K562 (cell line): ENCODE results near the gene IL17RC.

Source experiments
- EGR1 ChIP-seq: fragments of 450-650 bp; conservative IDR thresholded peaks from 2 replicates; pipeline ENCODE4 v1.6.1; 2017; ENCODE audit warnings: mild to moderate bottlenecking
- EZH2 ChIP-seq: IDR thresholded peaks from 2 replicates; pipeline ENCODE4 v1.6.1; 2012; ENCODE audit warnings: low read depth, mild to moderate bottlenecking, inconsistent platforms, low read length, borderline replicate concordance
- MCM2 ChIP-seq: fragments of 450-650 bp; IDR thresholded peaks from 2 replicates; pipeline ENCODE4 v1.6.1; 2017; ENCODE audit warnings: low read depth, mild to moderate bottlenecking
- NFYB ChIP-seq: IDR thresholded peaks from 2 replicates; pipeline ENCODE4 v1.6.1; 2011; ENCODE audit warnings: mild to moderate bottlenecking, moderate library complexity; ENCODE audit not compliant: insufficient read length; ENCODE audit errors: extremely low read depth
- NRF1 ChIP-seq, 2 experiments: fragments of 450-650 bp; IDR thresholded peaks in 1 of 2; conservative IDR thresholded peaks in 1 of 2; 2 replicates each; pipeline ENCODE4 v1.6.1; 2014; ENCODE audit warnings: mild to moderate bottlenecking in 2 of 2
- SIN3A ChIP-seq, 2 experiments: fragments of 150-350 bp in 1 of 2; IDR thresholded peaks; 2 replicates each; pipeline ENCODE4 v1.6.1; 2011 to 2016; ENCODE audit warnings: borderline replicate concordance in 2 of 2, low read depth in 2 of 2, low read length in 2 of 2, mild to moderate bottlenecking in 2 of 2, moderate library complexity in 2 of 2; ENCODE audit not compliant: control insufficient read depth in 1 of 2
- STAT5B ChIP-seq: fragments of 250-450 bp; sonication (Bioruptor Pico); IDR thresholded peaks from 2 replicates; pipeline ENCODE4 v1.8.0; 2021; ENCODE audit warnings: mild to moderate bottlenecking, inconsistent platforms
- ZNF445 ChIP-seq: fragments of 250-450 bp; sonication (Bioruptor Pico); IDR thresholded peaks from 2 replicates; pipeline ENCODE4 v1.4.0; 2020; ENCODE audit warnings: low read depth, mild to moderate bottlenecking, moderate library complexity
- TF ChIP-seq, protein P1 (sequence below): sonication (generic); formaldehyde crosslinking; IDR thresholded peaks from 2 replicates; pipeline ENCODE4 v1.8.0; 2022; ENCODE audit warnings: mild to moderate bottlenecking, missing genetic modification reagents, borderline replicate concordance
- TF ChIP-seq, protein P2 (sequence below), 3 experiments: IDR thresholded peaks in 2 of 3; conservative IDR thresholded peaks in 1 of 3; 2 replicates each; pipeline ENCODE4 v1.5.1; 2011 to 2012; ENCODE audit warnings: low read length in 3 of 3, mild to moderate bottlenecking in 3 of 3, control low read depth in 2 of 3, improper control_type of control experiment in 1 of 3, inconsistent platforms in 1 of 3, low read depth in 1 of 3, mixed read lengths in 1 of 3, moderate library complexity in 1 of 3; ENCODE audit not compliant: insufficient read depth in 2 of 3
- TF ChIP-seq, protein P3 (sequence below): sonication (generic); formaldehyde crosslinking; IDR thresholded peaks from 2 replicates; pipeline ENCODE4 v1.8.0; 2022; ENCODE audit warnings: missing genetic modification reagents, mild to moderate bottlenecking, borderline replicate concordance
- TF ChIP-seq, protein P4 (sequence below): fragments of 200-400 bp; formaldehyde crosslinking; IDR thresholded peaks from 2 replicates; pipeline ENCODE4 v1.6.1; 2017; ENCODE audit warnings: mild to moderate bottlenecking, low read depth, low read length, moderate library complexity

DNA sequence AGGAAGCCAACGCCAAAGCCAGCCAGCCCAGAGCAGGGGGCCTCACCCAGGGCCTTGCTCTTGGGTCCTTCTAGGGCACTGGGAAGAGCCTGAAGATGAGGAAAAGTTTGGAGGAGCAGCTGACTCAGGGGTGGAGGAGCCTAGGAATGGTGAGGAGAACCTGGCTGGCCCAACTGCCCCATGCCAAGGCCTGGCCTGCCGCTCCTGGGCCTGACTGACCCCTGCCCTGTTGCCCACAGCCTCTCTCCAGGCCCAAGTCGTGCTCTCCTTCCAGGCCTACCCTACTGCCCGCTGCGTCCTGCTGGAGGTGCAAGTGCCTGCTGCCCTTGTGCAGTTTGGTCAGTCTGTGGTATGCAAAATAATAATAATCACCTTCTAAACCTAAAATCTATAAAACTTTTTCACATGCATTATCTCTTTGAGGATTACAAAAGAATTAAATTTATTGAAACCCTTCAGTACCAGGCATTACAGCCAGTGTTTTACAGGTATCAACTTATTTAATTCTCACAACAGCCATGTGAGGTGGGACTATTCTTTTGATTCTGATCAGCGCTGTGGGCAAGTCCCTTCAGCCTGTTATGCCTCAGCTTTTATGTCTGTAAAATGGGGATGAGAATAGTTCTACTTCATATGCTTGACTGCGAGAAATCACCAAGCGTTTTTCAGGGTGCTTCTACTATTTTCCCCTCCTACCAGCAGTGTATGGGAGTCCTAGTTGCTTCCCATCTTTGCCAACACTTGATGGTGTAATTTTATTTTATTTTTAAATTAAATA, 1.6 kb downstream of the IL17RC start:
- no peak for TF ChIP-seq STAT5B (CRISPR knock-in tag)
- TF ChIP-seq, protein P1, sequence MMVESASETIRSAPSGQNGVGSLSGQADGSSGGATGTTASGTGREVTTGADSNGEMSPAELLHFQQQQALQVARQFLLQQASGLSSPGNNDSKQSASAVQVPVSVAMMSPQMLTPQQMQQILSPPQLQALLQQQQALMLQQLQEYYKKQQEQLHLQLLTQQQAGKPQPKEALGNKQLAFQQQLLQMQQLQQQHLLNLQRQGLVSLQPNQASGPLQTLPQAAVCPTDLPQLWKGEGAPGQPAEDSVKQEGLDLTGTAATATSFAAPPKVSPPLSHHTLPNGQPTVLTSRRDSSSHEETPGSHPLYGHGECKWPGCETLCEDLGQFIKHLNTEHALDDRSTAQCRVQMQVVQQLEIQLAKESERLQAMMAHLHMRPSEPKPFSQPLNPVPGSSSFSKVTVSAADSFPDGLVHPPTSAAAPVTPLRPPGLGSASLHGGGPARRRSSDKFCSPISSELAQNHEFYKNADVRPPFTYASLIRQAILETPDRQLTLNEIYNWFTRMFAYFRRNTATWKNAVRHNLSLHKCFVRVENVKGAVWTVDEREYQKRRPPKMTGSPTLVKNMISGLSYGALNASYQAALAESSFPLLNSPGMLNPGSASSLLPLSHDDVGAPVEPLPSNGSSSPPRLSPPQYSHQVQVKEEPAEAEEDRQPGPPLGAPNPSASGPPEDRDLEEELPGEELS (CRISPR knock-in tag): no peak
- TF ChIP-seq EGR1: no peak
- no peak for TF ChIP-seq MCM2
- no peak for TF ChIP-seq EZH2
- TF ChIP-seq, protein P2, sequence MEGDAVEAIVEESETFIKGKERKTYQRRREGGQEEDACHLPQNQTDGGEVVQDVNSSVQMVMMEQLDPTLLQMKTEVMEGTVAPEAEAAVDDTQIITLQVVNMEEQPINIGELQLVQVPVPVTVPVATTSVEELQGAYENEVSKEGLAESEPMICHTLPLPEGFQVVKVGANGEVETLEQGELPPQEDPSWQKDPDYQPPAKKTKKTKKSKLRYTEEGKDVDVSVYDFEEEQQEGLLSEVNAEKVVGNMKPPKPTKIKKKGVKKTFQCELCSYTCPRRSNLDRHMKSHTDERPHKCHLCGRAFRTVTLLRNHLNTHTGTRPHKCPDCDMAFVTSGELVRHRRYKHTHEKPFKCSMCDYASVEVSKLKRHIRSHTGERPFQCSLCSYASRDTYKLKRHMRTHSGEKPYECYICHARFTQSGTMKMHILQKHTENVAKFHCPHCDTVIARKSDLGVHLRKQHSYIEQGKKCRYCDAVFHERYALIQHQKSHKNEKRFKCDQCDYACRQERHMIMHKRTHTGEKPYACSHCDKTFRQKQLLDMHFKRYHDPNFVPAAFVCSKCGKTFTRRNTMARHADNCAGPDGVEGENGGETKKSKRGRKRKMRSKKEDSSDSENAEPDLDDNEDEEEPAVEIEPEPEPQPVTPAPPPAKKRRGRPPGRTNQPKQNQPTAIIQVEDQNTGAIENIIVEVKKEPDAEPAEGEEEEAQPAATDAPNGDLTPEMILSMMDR (IDR thresholded peaks at IDR 0.05 in 2 of 3, conservative IDR thresholded peaks at IDR 0.05 in 1 of 3; ENCODE audit: insufficient read depth in 2 of 3, low read depth in 1 of 3, low read length in 3 of 3): no peak
- no peak for TF ChIP-seq NRF1 (conservative IDR thresholded peaks at IDR 0.05 in 1 of 2, IDR thresholded peaks at IDR 0.05 in 1 of 2)
- TF ChIP-seq, protein P3, sequence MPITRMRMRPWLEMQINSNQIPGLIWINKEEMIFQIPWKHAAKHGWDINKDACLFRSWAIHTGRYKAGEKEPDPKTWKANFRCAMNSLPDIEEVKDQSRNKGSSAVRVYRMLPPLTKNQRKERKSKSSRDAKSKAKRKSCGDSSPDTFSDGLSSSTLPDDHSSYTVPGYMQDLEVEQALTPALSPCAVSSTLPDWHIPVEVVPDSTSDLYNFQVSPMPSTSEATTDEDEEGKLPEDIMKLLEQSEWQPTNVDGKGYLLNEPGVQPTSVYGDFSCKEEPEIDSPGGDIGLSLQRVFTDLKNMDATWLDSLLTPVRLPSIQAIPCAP: no peak
- TF ChIP-seq NFYB: no peak
- TF ChIP-seq SIN3A (IDR thresholded peaks at IDR 0.05; ENCODE audit: borderline replicate concordance in 2 of 2, control insufficient read depth in 1 of 2, low read depth in 2 of 2, low read length in 2 of 2): no peak
- TF ChIP-seq, protein P4, sequence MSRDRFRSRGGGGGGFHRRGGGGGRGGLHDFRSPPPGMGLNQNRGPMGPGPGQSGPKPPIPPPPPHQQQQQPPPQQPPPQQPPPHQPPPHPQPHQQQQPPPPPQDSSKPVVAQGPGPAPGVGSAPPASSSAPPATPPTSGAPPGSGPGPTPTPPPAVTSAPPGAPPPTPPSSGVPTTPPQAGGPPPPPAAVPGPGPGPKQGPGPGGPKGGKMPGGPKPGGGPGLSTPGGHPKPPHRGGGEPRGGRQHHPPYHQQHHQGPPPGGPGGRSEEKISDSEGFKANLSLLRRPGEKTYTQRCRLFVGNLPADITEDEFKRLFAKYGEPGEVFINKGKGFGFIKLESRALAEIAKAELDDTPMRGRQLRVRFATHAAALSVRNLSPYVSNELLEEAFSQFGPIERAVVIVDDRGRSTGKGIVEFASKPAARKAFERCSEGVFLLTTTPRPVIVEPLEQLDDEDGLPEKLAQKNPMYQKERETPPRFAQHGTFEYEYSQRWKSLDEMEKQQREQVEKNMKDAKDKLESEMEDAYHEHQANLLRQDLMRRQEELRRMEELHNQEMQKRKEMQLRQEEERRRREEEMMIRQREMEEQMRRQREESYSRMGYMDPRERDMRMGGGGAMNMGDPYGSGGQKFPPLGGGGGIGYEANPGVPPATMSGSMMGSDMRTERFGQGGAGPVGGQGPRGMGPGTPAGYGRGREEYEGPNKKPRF: no peak
- no peak for TF ChIP-seq ZNF445 (CRISPR knock-in tag)
